Stimulated activated CD4-positive, alpha-beta T cell treated with anti-CD3 and anti-CD28 coated beads, Interleukin-1b, Interleukin-23, amount 100 ng/mL, for 24 hours (primary cell): ENCODE results near the gene PRAC2.

Source experiments
- DNase-seq, 4 experiments: peaks; one replicate each; pipeline ENCODE4 v3.0.0-alpha.2; 2020; ENCODE audit warnings: low read depth in 4 of 4, low spot score in 1 of 4

The PRAC2 gene

GRCh38 chr17:48753794-48754499 is 31.0 kb downstream of the PRAC2 start:
- DNase-seq: no peak

DNA sequence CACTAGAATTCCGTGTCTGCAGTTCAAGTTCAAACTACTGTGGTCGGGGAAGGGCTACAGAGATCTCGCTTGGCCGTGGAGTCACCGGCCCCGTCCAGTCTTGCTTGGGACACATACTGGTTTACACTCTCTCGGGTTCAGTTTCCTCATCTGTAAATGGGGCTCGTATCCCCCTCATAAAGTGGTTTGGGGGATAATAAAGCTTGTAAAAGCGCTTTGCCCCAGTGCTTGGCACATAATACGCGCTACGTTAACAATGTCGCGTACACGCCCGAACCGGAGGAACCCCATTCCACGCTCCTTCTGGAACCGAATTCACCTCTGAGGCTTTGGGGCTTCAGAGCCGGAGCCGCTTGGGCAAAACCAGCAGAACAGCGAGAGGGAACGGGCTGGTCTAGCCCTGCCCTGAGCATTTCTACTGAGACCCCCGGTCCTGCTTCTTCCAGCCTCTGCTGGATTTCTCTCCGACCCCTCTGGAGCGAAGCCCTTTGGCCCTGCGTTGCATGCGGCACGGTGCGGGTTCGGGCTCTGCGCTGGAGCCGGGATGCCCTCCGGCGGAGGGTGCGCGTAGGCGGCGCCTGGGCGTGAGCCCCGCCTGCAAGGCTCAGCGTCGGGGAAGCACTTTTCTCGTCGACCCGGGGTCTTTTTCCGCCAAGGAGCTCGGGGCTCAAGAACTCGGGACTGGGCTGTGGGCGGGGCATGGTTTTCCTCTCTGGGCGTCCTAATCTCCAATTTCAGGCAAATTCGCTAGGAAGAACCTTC is 31.7 kb downstream of the PRAC2 start:
- DNase-seq: no peak

DNA sequence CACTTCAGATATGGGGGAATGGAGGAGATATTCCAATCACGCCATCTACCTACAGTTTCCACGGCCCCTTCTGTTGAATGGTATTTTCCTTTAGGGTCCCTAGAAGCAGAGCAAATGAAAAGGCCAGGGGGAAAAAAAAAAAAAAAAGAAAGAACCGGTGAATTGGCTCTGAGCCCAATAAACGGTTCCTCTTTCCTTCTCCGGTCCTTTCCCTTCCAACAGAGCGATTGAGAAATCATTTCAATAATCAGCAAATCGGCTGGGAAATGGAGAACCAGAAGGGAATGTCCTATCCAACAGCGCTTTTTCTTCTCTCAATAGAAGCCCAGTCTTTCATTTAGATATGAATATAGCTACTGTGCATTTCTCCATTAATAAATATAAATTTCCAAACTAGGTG is 32.4 kb downstream of the PRAC2 start:
- DNase-seq: no peak

DNA sequence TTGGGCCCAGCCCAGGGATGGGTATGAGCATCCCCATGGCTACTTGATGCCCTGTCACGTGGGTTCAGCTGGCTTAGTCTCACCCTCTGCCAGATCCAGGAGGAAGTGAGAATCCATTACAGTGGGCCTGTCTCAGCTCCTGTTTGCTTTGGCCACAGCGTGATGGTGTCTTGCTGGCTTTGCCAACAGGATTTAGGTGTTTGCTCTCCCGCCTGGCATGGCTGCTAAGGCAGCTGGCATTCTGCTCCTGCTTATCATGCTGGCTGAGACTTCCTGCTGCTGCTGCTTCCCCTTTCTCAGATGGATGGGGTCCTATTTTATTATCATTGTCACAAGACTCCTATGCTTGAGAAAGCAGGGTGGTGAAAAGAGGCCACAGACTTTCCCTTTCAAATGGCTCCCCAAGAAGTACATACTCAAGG is 33.9 kb downstream of the PRAC2 start:
- no peak for DNase-seq

- DNase-seq: no peak
These were observed 34.6 kb downstream of the PRAC2 start for GRCh38 chr17:48757524-48757961.

- DNase-seq: no peak
These were observed 36.3 kb downstream of the PRAC2 start for GRCh38 chr17:48759288-48759687.

DNA sequence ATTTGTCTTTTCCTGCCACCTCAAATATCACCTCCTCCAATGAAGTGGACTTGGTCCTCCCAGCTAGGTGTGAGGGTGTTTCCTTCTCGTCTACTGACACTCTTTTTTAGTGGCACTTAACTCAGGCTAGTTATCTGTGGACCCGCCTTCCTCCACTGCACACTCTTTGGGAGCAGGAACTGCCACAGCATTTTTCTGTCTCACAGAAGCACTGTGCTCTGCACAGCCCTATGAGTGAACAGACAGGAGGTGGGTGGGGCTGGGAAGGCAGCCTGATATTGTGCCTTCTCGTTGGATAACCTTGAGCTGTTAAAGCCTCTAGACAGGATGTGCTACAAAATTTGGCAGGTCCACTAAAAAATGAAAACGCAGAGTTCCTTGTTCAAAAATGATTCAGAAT is 37.4 kb downstream of the PRAC2 start:
- no peak for DNase-seq

DNA sequence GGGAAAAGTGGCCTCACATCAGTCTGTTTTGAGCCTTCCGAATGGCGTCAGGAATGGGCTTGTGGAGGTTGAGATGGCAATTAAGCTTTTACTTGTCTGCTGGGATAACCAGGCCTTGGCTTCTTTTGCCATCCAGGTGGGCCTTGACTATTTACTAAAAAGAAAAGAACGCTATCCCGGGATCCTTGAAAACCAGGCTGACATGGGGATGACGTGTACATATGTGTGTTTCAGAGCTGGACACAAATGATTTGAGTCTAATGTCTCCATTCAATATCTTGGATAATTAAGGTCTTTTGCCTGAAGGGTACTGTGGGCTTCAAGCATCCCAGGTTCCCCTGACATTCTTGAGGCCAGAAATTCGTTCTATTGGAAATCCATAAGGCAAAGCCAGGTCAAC is 38.1 kb downstream of the PRAC2 start:
- DNase-seq: no peak

DNA sequence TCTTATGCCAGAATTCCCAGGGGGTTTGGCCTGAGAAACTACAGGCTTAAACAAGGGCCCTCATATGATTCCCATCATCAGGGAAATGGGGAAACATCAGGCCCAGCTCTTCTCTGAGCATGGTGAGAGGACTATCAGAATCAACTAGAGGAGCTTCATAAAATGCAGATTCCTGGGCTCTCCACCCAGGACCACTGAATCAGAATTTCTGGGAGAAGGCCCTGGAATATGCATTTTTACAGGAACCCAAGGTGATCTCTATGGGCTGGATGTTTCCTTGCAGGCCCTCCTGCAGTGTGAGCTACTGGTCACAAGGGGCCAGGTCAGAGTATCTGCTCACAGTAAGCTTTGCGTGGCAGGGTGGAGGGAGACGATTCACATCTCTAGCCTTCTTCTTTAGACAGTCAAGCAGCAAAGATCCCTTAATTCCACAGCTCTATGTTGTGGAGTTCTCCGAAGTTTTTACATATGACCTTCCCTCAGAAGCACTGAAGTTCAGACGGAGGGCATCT is 44.3 kb downstream of the PRAC2 start:
- no peak for DNase-seq

- DNase-seq: no peak
These were observed 46.2 kb downstream of the PRAC2 start for GRCh38 chr17:48769009-48769675.

- DNase-seq: no peak
These were observed 48.0 kb downstream of the PRAC2 start for GRCh38 chr17:48770954-48771353.

DNA sequence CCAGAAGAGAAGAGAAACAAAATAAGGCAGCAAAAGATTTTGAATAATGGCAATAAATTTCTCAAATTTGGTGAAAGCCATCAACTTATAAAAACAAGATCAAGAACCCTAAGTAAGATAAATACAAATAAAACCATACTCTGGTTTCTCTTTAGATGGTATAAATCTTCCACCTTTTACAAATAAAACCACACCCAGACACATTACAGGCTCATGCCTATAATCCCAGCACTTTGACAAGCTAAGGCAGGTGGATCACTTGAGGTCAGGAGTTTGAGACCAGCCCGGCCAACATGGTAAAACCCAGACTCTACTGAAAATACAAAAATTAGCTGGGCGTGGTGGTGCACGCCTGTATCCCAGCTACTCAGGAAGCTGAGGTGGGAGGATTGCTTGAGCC is 50.3 kb downstream of the PRAC2 start:
- DNase-seq: no peak
